Measurements from ENCODE around the gene NINJ2. TPM values are rescaled to one million over a fixed set of nuclear protein-coding genes. Genes with fewer than 3 reads are reported as not detected.

NINJ2 gene
- polyA plus RNA-seq, 2 of the 4 experiments (the other 2 are of a cell fraction) = 0.76 to 1.2 TPM

- TF ChIP-seq, protein P1, sequence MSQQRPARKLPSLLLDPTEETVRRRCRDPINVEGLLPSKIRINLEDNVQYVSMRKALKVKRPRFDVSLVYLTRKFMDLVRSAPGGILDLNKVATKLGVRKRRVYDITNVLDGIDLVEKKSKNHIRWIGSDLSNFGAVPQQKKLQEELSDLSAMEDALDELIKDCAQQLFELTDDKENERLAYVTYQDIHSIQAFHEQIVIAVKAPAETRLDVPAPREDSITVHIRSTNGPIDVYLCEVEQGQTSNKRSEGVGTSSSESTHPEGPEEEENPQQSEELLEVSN (IDR thresholded peaks at IDR 0.05; ENCODE audit: borderline replicate concordance, low read depth) = no peak
- TF ChIP-seq HEYL (CRISPR knock-in tag; IDR thresholded peaks at IDR 0.05) (no peak), CBX8 (IDR thresholded peaks at IDR 0.05) (no peak), RCOR1 (IDR thresholded peaks at IDR 0.05; ENCODE audit: low read depth, low read length) (no peak), NR3C1 (IDR thresholded peaks at IDR 0.05) (no peak), ELK1 (IDR thresholded peaks at IDR 0.05; ENCODE audit: low read depth, low read length) (no peak), POLR2A (IDR thresholded peaks at IDR 0.05; ENCODE audit: low read length) (no peak), ZFP36 (IDR thresholded peaks at IDR 0.05; ENCODE audit: borderline replicate concordance, partially characterized antibody) (no peak), CEBPB (IDR thresholded peaks at IDR 0.05) (no peak), GATA3 (IDR thresholded peaks at IDR 0.05; ENCODE audit: borderline replicate concordance) (no peak), ESRRA (IDR thresholded peaks at IDR 0.05; ENCODE audit: borderline replicate concordance, low read length) (no peak), RAD21 (conservative IDR thresholded peaks at IDR 0.05 in 1 of 2, IDR thresholded peaks at IDR 0.05 in 1 of 2) (no peak), TP53 (CRISPR knock-in tag; IDR thresholded peaks at IDR 0.05) (no peak), CHD2 (IDR thresholded peaks at IDR 0.05; ENCODE audit: low read length, partially characterized antibody) (no peak), FOXS1 (CRISPR knock-in tag; IDR thresholded peaks at IDR 0.05) (no peak), MAZ (IDR thresholded peaks at IDR 0.05; ENCODE audit: borderline replicate concordance, low read depth, low read length) (no peak)
- TF ChIP-seq, protein P2, sequence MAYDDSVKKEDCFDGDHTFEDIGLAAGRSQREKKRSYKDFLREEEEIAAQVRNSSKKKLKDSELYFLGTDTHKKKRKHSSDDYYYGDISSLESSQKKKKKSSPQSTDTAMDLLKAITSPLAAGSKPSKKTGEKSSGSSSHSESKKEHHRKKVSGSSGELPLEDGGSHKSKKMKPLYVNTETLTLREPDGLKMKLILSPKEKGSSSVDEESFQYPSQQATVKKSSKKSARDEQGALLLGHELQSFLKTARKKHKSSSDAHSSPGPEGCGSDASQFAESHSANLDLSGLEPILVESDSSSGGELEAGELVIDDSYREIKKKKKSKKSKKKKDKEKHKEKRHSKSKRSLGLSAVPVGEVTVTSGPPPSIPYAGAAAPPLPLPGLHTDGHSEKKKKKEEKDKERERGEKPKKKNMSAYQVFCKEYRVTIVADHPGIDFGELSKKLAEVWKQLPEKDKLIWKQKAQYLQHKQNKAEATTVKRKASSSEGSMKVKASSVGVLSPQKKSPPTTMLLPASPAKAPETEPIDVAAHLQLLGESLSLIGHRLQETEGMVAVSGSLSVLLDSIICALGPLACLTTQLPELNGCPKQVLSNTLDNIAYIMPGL (CRISPR knock-in tag; IDR thresholded peaks at IDR 0.05; ENCODE audit: borderline replicate concordance) = no peak
- TF ChIP-seq, protein P3, sequence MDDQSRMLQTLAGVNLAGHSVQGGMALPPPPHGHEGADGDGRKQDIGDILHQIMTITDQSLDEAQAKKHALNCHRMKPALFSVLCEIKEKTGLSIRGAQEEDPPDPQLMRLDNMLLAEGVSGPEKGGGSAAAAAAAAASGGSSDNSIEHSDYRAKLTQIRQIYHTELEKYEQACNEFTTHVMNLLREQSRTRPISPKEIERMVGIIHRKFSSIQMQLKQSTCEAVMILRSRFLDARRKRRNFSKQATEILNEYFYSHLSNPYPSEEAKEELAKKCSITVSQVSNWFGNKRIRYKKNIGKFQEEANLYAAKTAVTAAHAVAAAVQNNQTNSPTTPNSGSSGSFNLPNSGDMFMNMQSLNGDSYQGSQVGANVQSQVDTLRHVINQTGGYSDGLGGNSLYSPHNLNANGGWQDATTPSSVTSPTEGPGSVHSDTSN (IDR thresholded peaks at IDR 0.05) = no peak
- TF ChIP-seq, protein P4, sequence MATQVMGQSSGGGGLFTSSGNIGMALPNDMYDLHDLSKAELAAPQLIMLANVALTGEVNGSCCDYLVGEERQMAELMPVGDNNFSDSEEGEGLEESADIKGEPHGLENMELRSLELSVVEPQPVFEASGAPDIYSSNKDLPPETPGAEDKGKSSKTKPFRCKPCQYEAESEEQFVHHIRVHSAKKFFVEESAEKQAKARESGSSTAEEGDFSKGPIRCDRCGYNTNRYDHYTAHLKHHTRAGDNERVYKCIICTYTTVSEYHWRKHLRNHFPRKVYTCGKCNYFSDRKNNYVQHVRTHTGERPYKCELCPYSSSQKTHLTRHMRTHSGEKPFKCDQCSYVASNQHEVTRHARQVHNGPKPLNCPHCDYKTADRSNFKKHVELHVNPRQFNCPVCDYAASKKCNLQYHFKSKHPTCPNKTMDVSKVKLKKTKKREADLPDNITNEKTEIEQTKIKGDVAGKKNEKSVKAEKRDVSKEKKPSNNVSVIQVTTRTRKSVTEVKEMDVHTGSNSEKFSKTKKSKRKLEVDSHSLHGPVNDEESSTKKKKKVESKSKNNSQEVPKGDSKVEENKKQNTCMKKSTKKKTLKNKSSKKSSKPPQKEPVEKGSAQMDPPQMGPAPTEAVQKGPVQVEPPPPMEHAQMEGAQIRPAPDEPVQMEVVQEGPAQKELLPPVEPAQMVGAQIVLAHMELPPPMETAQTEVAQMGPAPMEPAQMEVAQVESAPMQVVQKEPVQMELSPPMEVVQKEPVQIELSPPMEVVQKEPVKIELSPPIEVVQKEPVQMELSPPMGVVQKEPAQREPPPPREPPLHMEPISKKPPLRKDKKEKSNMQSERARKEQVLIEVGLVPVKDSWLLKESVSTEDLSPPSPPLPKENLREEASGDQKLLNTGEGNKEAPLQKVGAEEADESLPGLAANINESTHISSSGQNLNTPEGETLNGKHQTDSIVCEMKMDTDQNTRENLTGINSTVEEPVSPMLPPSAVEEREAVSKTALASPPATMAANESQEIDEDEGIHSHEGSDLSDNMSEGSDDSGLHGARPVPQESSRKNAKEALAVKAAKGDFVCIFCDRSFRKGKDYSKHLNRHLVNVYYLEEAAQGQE (IDR thresholded peaks at IDR 0.05) = no peak
- peak overlapping the region; percentile 12 to 74; a peak in 4 of 6 replicates for H3K27ac ChIP-seq
- DNase-seq (ENCODE audit: low read depth in 1 of 2, low spot score in 1 of 2) (no peak), FAIRE-seq (no peak), ATAC-seq (no peak)
- no peak overlapping the region for H3K4me3 ChIP-seq
- WGBS (ENCODE audit: missing lambda C conversion rate) = 87% methylated on average over 6 of the region's 6 CpGs
- H3K9me3 ChIP-seq = no peaks in the 10 kb centered on the region
- CTCF ChIA-PET = interaction anchor here (1.8 kb wide), 1 partner anchor 42 kb away, joined by 9 read pairs; no protein-coding TSS in a partner anchor
- no peak overlapping the region for H3K4me2 ChIP-seq
- POLR2A ChIA-PET = no interaction called here
- peaks cover 41% of the 10 kb centered on the region for H3K4me1 ChIP-seq
Observed at GRCh38 chr12:618605-619004, 44.6 kb downstream of the NINJ2 start.

Data from A549 (cell line).